Left lung (tissue), 10 donors: ENCODE results near the gene CCDC191. TPM values are rescaled to one million over a fixed set of nuclear protein-coding genes. Genes with fewer than 3 reads are reported as not detected.

Source experiments
- ATAC-seq: fragments of 200-7000 bp; cut with Tn5 transposase; one replicate; pipeline ENCODE4 v1.9.1; 2020; ENCODE audit warnings: moderate library complexity
- DNase-seq, 4 donors: peaks; one replicate each; pipeline ENCODE4 v3.0.0-alpha.2; 2013 to 2020
- H3K27ac ChIP-seq, 2 donors: fragments of 200-600 bp; sonication (generic) in 1 of 2; one replicate each; pipeline versions ENCODE4 v1.5.0 to v1.8.0; 2020 to 2021
- H3K27me3 ChIP-seq, 2 donors: fragments of 200-600 bp; sonication (generic) in 1 of 2; one replicate each; pipeline versions ENCODE4 v1.5.0 to v1.8.0; 2020 to 2021
- H3K36me3 ChIP-seq, 2 donors: fragments of 200-600 bp; sonication (generic) in 1 of 2; one replicate each; pipeline versions ENCODE4 v1.5.0 to v1.8.0; 2020 to 2021
- H3K4me1 ChIP-seq, 2 donors: fragments of 200-600 bp; one replicate each; pipeline ENCODE4 v1.8.0; 2021
- H3K4me3 ChIP-seq, 2 donors: fragments of 200-600 bp; sonication (generic) in 1 of 2; one replicate each; pipeline versions ENCODE4 v1.5.0 to v1.8.0; 2020 to 2021; ENCODE audit warnings: mild to moderate bottlenecking in 1 of 2
- H3K9me3 ChIP-seq, 2 donors: fragments of 200-600 bp; sonication (generic) in 1 of 2; one replicate each; pipeline versions ENCODE4 v1.5.0 to v1.8.0; 2020 to 2021
- intact Hi-C, 2 donors: fragments of 100-400 bp; cut with DNase I; formaldehyde crosslinking; loops; one replicate each; pipeline versions ENCODE4 v1.11.2 to v1.14.2; 2022
- polyA plus RNA-seq, 6 donors: library from polyadenylated mRNA; unstranded; fragments of 120-200 nt; gene quantifications; one replicate each; pipeline ENCODE4 v1.2.1, GENCODE V29; 2013; ENCODE audit not compliant: insufficient read length in 6 of 6
- total RNA-seq, 2 donors: library from RNA; stranded (reverse); fragmentation: NEBNext Ultra II Directional; extraction: Animal tissue kit (Norgen Biotek cat#: 25700); gene quantifications; one replicate each; pipeline ENCODE4 v1.2.1, GENCODE V29; 2021
- TF ChIP-seq, protein P1 (sequence below), 2 donors: fragments of 200-600 bp; sonication (generic) in 1 of 2; IDR thresholded peaks; one replicate each; pipeline versions ENCODE4 v1.5.0 to v1.8.0; 2021; ENCODE audit warnings: antibody characterized with exemption in 2 of 2
- donor health status: DM: no; HTN: yes; CAD: no.
- donor health status: DM: no; HTN: no; CAD: no.

CCDC191 gene
- total and polyA plus RNA-seq, 8 donors, result 3.3 to 24.9 (median 18.9) TPM

DNA sequence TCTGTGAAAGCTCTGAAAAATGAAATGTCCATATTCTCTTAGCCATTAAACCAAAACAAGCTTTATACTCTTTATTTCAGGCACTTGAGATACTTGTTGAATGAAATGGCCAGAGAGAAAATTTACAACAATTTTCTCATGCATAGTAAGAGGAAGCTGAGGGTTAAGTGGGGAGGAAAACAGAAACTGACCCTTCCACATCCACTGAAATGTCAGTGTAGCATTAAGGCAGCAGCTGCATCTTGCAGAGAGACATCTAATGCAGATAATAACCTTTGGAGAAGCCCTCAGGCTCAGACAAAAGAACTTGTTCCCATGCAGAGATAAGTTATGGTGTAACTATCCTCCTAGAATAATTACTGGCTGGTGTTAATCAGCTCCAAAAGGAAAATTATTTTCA is 74.5 kb downstream of the CCDC191 start:
- Histone ChIP-seq H3K4me1 (no peaks in the 10 kb centered on the region), H3K27me3 (no peaks in the 10 kb centered on the region), H3K36me3 (peaks cover 0 to 11% of the 10 kb centered on the region in 2 donors), H3K9me3 (no peaks in the 10 kb centered on the region), H3K4me3 (no peak overlapping the region), H3K27ac (no peak overlapping the region)
- intact Hi-C loops, result no loop called here
- TF ChIP-seq, protein P1, sequence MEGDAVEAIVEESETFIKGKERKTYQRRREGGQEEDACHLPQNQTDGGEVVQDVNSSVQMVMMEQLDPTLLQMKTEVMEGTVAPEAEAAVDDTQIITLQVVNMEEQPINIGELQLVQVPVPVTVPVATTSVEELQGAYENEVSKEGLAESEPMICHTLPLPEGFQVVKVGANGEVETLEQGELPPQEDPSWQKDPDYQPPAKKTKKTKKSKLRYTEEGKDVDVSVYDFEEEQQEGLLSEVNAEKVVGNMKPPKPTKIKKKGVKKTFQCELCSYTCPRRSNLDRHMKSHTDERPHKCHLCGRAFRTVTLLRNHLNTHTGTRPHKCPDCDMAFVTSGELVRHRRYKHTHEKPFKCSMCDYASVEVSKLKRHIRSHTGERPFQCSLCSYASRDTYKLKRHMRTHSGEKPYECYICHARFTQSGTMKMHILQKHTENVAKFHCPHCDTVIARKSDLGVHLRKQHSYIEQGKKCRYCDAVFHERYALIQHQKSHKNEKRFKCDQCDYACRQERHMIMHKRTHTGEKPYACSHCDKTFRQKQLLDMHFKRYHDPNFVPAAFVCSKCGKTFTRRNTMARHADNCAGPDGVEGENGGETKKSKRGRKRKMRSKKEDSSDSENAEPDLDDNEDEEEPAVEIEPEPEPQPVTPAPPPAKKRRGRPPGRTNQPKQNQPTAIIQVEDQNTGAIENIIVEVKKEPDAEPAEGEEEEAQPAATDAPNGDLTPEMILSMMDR (IDR thresholded peaks at IDR 0.05), result no peak
- ATAC-seq, result no peak
- no peak for DNase-seq

GRCh38 chr3:113979916-113980315 is 76.4 kb downstream of the CCDC191 start:
- H3K9me3 ChIP-seq, result no peaks in the 10 kb centered on the region
- no peak for DNase-seq
- no peak for ATAC-seq
- H3K36me3 ChIP-seq, result peaks cover 0 to 11% of the 10 kb centered on the region in 2 donors
- TF ChIP-seq, protein P1 (IDR thresholded peaks at IDR 0.05), result no peak
- no peaks in the 10 kb centered on the region for H3K4me1 ChIP-seq
- no peak overlapping the region for H3K4me3 ChIP-seq
- no peak overlapping the region for H3K27ac ChIP-seq
- no peaks in the 10 kb centered on the region for H3K27me3 ChIP-seq
- intact Hi-C loops, result no loop called here

GRCh38 chr3:113977822-113978221 is 78.5 kb downstream of the CCDC191 start:
- TF ChIP-seq, protein P1 (IDR thresholded peaks at IDR 0.05), result no peak
- no peak for DNase-seq
- Histone ChIP-seq H3K4me1 (no peaks in the 10 kb centered on the region), H3K36me3 (peaks cover 0 to 16% of the 10 kb centered on the region in 2 donors), H3K9me3 (peaks cover 0 to 18% of the 10 kb centered on the region in 2 donors), H3K27me3 (no peaks in the 10 kb centered on the region), H3K27ac (no peak overlapping the region), H3K4me3 (no peak overlapping the region)
- intact Hi-C loops, result no loop called here
- ATAC-seq, result no peak

DNA sequence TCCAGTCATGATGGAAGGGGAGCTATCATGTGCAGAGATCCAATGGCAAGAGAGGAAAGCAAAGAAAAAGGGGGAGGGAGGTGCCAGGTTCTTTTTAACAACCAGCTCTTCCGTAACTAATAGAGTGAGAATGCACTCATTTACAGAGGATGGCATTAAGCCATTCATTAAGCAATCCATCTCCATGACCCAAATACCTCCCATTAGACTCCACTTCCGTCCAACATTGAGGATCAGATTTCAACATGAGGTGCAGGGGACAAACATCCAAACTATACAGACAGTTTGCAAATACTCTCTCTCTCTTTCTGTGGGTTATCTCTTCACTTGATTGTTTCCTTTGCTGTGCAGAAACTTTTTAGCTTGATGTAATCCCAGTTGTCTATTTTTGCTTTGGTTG is 87.3 kb downstream of the CCDC191 start:
- ATAC-seq, result peak; percentile 53
- H3K9me3 ChIP-seq, result peaks cover 0 to 15% of the 10 kb centered on the region in 2 donors

DNA sequence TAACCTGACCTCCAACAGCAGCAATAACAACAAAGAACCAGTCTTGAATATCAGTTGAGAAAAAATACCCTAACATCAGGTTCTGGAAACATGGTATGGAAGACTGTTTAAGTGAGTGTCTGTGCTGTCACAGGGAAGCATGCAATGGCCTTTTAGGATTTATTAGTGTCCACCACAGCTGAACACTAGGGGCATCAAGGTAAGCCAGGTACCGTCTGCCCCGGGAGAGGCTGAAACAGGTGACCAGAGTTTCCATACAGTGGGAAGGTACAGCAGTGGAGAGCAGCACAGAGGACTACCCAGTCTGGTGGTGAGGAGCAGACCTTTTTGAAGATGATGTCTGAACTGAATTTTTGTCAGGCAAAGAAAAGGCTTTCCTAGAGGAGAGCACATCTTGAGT is 90.2 kb downstream of the CCDC191 start:
- no peak overlapping the region for H3K27ac ChIP-seq
- H3K27me3 ChIP-seq, result no peaks in the 10 kb centered on the region
- ATAC-seq, result no peak
- DNase-seq, result no peak
- H3K36me3 ChIP-seq, result no peaks in the 10 kb centered on the region
- intact Hi-C loops, result no loop called here
- no peaks in the 10 kb centered on the region for H3K9me3 ChIP-seq
- no peaks in the 10 kb centered on the region for H3K4me1 ChIP-seq
- H3K4me3 ChIP-seq, result no peak overlapping the region
- TF ChIP-seq, protein P1 (IDR thresholded peaks at IDR 0.05), result no peak

More for the DNA sequence above, 87.3 kb downstream of the CCDC191 start:
- Histone ChIP-seq H3K4me1 (no peaks in the 10 kb centered on the region), H3K36me3 (no peaks in the 10 kb centered on the region), H3K27me3 (no peaks in the 10 kb centered on the region), H3K27ac (no peak overlapping the region), H3K4me3 (no peak overlapping the region)
- TF ChIP-seq, protein P1 (IDR thresholded peaks at IDR 0.05), result no peak
- DNase-seq, result no peak
- intact Hi-C loops, result no loop called here
